Omental fat pad (tissue), 4 donors: ENCODE results near the gene PHF21B. TPM values are rescaled to one million over a fixed set of nuclear protein-coding genes. Genes with fewer than 3 reads are reported as not detected.

ENCODE experiments used
- ATAC-seq: fragments of 150-250 bp; one replicate; pipeline ENCODE4 v1.9.1; 2016; ENCODE audit warnings: mild to moderate bottlenecking, moderate library complexity; ENCODE audit not compliant: low FRiP score
- DNase-seq: peaks from one replicate; pipeline ENCODE4 v3.0.0-alpha.2; 2019; ENCODE audit warnings: low spot score
- CTCF ChIP-seq, 3 donors: fragments of 450-650 bp; IDR thresholded peaks; one replicate each; pipeline ENCODE4 v1.5.1; 2016 to 2017; ENCODE audit warnings: antibody characterized with exemption in 3 of 3, mild to moderate bottlenecking in 3 of 3, moderate library complexity in 2 of 3
- total RNA-seq, 4 donors: library from RNA; depleted of rRNA; stranded (reverse); fragments of >200 nt; gene quantifications; one replicate each; pipeline ENCODE4 v1.1.0, GENCODE V29; 2016

PHF21B gene
- total RNA-seq, 4 donors from 2014 or later, result 0.44 TPM; not detected in 3

- ATAC-seq (no peak), DNase-seq (no peak)
- no peak for TF ChIP-seq CTCF (IDR thresholded peaks at IDR 0.05)
Measured at GRCh38 chr22:44848296-44848741, 161.5 kb downstream of the PHF21B start.

- no peak for DNase-seq
- no peak for TF ChIP-seq CTCF (IDR thresholded peaks at IDR 0.05)
- no peak for ATAC-seq
Measured at GRCh38 chr22:44847892-44848291, 161.9 kb downstream of the PHF21B start.

GRCh38 chr22:44847380-44847779 is 162.4 kb downstream of the PHF21B start:
- no peak for DNase-seq
- TF ChIP-seq CTCF (IDR thresholded peaks at IDR 0.05), result no peak
- ATAC-seq, result no peak

GRCh38 chr22:44846726-44847275 is 163.0 kb downstream of the PHF21B start:
- no peak for TF ChIP-seq CTCF (IDR thresholded peaks at IDR 0.05)
- DNase-seq, result no peak
- no peak for ATAC-seq

- DNase-seq (no peak), ATAC-seq (no peak)
- no peak for TF ChIP-seq CTCF (IDR thresholded peaks at IDR 0.05)
Measured at GRCh38 chr22:44845796-44846720, 163.7 kb downstream of the PHF21B start.

GRCh38 chr22:44845191-44845590 is 164.6 kb downstream of the PHF21B start:
- no peak for TF ChIP-seq CTCF (IDR thresholded peaks at IDR 0.05)
- ATAC-seq, result no peak
- DNase-seq, result no peak
